ENCODE data around the gene SORCS2.

- TF ChIP-seq POLR2A (IDR thresholded peaks at IDR 0.05; ENCODE audit: extremely low read depth, insufficient read length) (no peak), CTCF (IDR thresholded peaks at IDR 0.05; ENCODE audit: low read depth, low read length) (no peak), MYC (IDR thresholded peaks at IDR 0.05; ENCODE audit: low read depth, low read length) (no peak)
- TF ChIP-seq, protein P1, sequence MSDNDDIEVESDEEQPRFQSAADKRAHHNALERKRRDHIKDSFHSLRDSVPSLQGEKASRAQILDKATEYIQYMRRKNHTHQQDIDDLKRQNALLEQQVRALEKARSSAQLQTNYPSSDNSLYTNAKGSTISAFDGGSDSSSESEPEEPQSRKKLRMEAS (IDR thresholded peaks at IDR 0.05; ENCODE audit: low read depth, low read length) = no peak
Measured at GRCh38 chr4:7436256-7436655, 243.9 kb downstream of the SORCS2 start.
